ENCODE results near the gene PPP1R15B. TPM values are rescaled to one million over a fixed set of nuclear protein-coding genes. Genes with fewer than 3 reads are reported as not detected.

PPP1R15B gene
- total and polyA plus RNA-seq, 11 donors: 8.1 to 29.8 (median 25.9) TPM

- Histone ChIP-seq H3K27me3 (peaks cover 0 to 4% (median 0%) of the 10 kb centered on the region in 9 donors), H3K4me1 (peaks cover 5 to 36% (median 22%) of the 10 kb centered on the region in 12 donors), H3K9me3 (no peaks in the 10 kb centered on the region), H3K36me3 (no peaks in the 10 kb centered on the region), H3K27ac (peak overlapping the region in 11 of 12 donors; percentile 42 to 76 (median 74)), H3K4me3 (peak overlapping the region in 11 of 12 donors; percentile 15 to 60 (median 47))
- no peak for TF ChIP-seq POLR2A (IDR thresholded peaks at IDR 0.05)
- TF ChIP-seq, protein P1, sequence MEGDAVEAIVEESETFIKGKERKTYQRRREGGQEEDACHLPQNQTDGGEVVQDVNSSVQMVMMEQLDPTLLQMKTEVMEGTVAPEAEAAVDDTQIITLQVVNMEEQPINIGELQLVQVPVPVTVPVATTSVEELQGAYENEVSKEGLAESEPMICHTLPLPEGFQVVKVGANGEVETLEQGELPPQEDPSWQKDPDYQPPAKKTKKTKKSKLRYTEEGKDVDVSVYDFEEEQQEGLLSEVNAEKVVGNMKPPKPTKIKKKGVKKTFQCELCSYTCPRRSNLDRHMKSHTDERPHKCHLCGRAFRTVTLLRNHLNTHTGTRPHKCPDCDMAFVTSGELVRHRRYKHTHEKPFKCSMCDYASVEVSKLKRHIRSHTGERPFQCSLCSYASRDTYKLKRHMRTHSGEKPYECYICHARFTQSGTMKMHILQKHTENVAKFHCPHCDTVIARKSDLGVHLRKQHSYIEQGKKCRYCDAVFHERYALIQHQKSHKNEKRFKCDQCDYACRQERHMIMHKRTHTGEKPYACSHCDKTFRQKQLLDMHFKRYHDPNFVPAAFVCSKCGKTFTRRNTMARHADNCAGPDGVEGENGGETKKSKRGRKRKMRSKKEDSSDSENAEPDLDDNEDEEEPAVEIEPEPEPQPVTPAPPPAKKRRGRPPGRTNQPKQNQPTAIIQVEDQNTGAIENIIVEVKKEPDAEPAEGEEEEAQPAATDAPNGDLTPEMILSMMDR (IDR thresholded peaks at IDR 0.05): peak; percentile 92 to 99 (median 98)
- DNase-seq (peak; percentile 77 to 84 (median 83)), ATAC-seq (peak; percentile 60 to 86 (median 80))
- intact Hi-C loops (cut with DNase I): loop anchor here (1.0 to 10.0 kb wide), 14 partner anchors 35 to 502 kb away; partner anchors contain the start of genes SNRPE (in 5 of the 10) and GOLT1A (in 1 of the 10)
- 0 to 1% (median 1%) methylated on average over 23 to 27 of the region's 27 CpGs for WGBS, 4 donors
Measured at GRCh38 chr1:204363335-204364114, 48.1 kb downstream of the PPP1R15B start.

DNA sequence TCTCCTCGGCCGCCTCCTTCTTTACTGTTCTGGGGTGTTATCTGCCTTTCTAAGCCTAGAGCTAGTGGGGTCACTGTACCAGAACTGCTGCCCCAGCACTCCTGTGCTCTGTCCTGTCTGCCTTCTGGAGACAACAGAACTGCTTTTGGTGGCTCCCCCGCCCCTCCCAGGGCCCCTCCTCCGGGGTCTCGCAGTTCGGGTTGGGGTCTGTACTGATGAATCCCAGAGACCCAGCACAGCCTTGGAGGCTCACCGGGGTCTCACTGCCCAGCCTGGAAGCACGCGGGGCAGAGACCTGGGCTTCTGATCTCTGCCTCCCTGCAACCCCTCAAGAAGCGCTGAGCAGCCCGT is 48.7 kb downstream of the PPP1R15B start:
- Histone ChIP-seq H3K4me3 (peak overlapping the region in 11 of 12 donors; percentile 15 to 60 (median 47)), H3K27ac (peak overlapping the region in 11 of 12 donors; percentile 42 to 76 (median 74)), H3K27me3 (peaks cover 0 to 4% (median 0%) of the 10 kb centered on the region in 9 donors), H3K4me1 (peaks cover 5 to 41% (median 25%) of the 10 kb centered on the region in 12 donors), H3K36me3 (no peaks in the 10 kb centered on the region), H3K9me3 (no peaks in the 10 kb centered on the region)
- TF ChIP-seq POLR2A (IDR thresholded peaks at IDR 0.05): no peak
- TF ChIP-seq, protein P1 (IDR thresholded peaks at IDR 0.05): no peak
- intact Hi-C loops (cut with DNase I): loop anchor here (1.0 to 10.0 kb wide), 14 partner anchors 36 to 502 kb away; partner anchors contain the start of genes SNRPE (in 5 of the 10) and GOLT1A (in 1 of the 10)
- DNase-seq (no peak), ATAC-seq (peak in 2 of 4 donors; percentile 2 to 5)
- 34 to 59% (median 37%) methylated on average over 6 to 11 of the region's 11 CpGs for WGBS, 4 donors

DNA sequence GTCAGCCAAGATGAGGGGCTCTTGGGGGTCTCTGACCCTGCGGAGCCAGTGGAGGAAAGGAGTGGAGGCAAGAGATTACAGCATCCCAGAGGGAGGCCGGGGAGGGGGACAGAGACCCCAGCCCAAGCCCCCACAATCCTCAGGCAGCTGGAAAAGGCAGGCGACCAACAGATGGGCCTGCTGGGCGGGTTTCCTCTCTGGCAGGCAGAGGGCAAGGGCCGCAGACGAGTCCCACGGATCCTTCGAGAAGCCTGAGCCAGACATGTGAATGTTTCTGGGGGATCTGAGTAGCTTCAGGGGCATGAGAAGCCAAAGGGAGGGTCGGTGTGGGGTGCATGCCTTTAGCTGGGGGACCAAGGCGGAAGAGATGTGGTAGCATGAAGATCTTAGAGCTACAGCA is 49.8 kb downstream of the PPP1R15B start:
- Histone ChIP-seq H3K4me3 (no peak overlapping the region), H3K27ac (no peak overlapping the region), H3K9me3 (no peaks in the 10 kb centered on the region), H3K4me1 (peaks cover 5 to 52% (median 33%) of the 10 kb centered on the region in 12 donors), H3K36me3 (no peaks in the 10 kb centered on the region), H3K27me3 (peaks cover 0 to 4% (median 0%) of the 10 kb centered on the region in 9 donors)
- ATAC-seq (no peak), DNase-seq (no peak)
- 89 to 91% (median 90%) methylated on average over 8 to 10 of the region's 10 CpGs for WGBS, 4 donors
- intact Hi-C loops (cut with DNase I): loop anchor here in 9 of 10 donors (2.0 to 10.0 kb wide), 10 partner anchors 37 to 499 kb away; partner anchors contain the start of genes SNRPE (in 4 of the 9) and GOLT1A (in 1 of the 9)
- TF ChIP-seq, protein P1 (IDR thresholded peaks at IDR 0.05): no peak
- no peak for TF ChIP-seq POLR2A (IDR thresholded peaks at IDR 0.05)

- H3K9me3 ChIP-seq: no peaks in the 10 kb centered on the region
- ATAC-seq (no peak), DNase-seq (no peak)
- no peak for TF ChIP-seq POLR2A (IDR thresholded peaks at IDR 0.05)
- TF ChIP-seq, protein P1 (IDR thresholded peaks at IDR 0.05): no peak
- H3K36me3 ChIP-seq: no peaks in the 10 kb centered on the region
- peaks cover 0 to 4% (median 0%) of the 10 kb centered on the region in 9 donors for H3K27me3 ChIP-seq
- intact Hi-C loops (cut with DNase I): loop anchor here in 5 of 10 donors (5.0 to 10.0 kb wide), 5 partner anchors 54 to 499 kb away; partner anchors contain the start of genes SNRPE (in 4 of the 5) and GOLT1A (in 1 of the 5)
- WGBS, 4 donors: 57 to 91% (median 80%) methylated on average over 1 to 2 of the region's 2 CpGs
- H3K27ac ChIP-seq: no peak overlapping the region
- H3K4me3 ChIP-seq: no peak overlapping the region
- H3K4me1 ChIP-seq: peaks cover 5 to 52% (median 33%) of the 10 kb centered on the region in 12 donors
Measured at GRCh38 chr1:204361341-204361771, 50.3 kb downstream of the PPP1R15B start.

Measured in heart left ventricle (tissue), 16 donors.